GM12878 (cell line): Measurements from ENCODE around the gene COQ7. TPM values are rescaled to one million over a fixed set of nuclear protein-coding genes. Genes with fewer than 3 reads are reported as not detected.
A peak's percentile ranks its signal among the peaks of the same experiment; 100 is the strongest.

ENCODE experiments used
- ATF7 ChIP-seq: fragments of 450-650 bp; IDR thresholded peaks from 2 replicates; pipeline ENCODE4 v1.6.1; 2016; ENCODE audit warnings: low read depth, mild to moderate bottlenecking
- BCL11A ChIP-seq: IDR thresholded peaks from 2 replicates; pipeline ENCODE4 v1.6.1; 2011; ENCODE audit warnings: low read depth, low read length
- BCL3 ChIP-seq: IDR thresholded peaks from 2 replicates; pipeline ENCODE4 v1.6.1; 2011; ENCODE audit warnings: borderline replicate concordance, low read depth, mild to moderate bottlenecking, moderate library complexity, low read length; ENCODE audit not compliant: insufficient read depth, poor library complexity, severe bottlenecking
- EED ChIP-seq: sonication (generic); IDR thresholded peaks from 2 replicates; pipeline ENCODE4 v1.6.1; 2016; ENCODE audit warnings: antibody characterized with exemption, low read depth
- KAT2A ChIP-seq: conservative IDR thresholded peaks from 2 replicates; pipeline ENCODE4 v1.6.1; 2011; ENCODE audit warnings: low read depth, low read length; ENCODE audit not compliant: control insufficient read depth
- KLF5 ChIP-seq: fragments of 450-650 bp; IDR thresholded peaks from 2 replicates; pipeline ENCODE4 v1.6.1; 2014; ENCODE audit warnings: mild to moderate bottlenecking; ENCODE audit not compliant: partially characterized antibody
- MEF2B ChIP-seq: fragments of 450-650 bp; IDR thresholded peaks from 2 replicates; pipeline ENCODE4 v1.6.1; 2018; ENCODE audit warnings: mild to moderate bottlenecking, moderate library complexity; ENCODE audit not compliant: partially characterized antibody, poor library complexity, severe bottlenecking
- MYB ChIP-seq: fragments of 150-350 bp; IDR thresholded peaks from 2 replicates; pipeline ENCODE4 v1.6.1; 2014; ENCODE audit warnings: mild to moderate bottlenecking, low read depth, low read length, borderline replicate concordance
- NBN ChIP-seq: fragments of 450-650 bp; IDR thresholded peaks from 2 replicates; pipeline ENCODE4 v1.6.1; 2016
- PAX5 ChIP-seq: IDR thresholded peaks from 2 replicates; pipeline ENCODE4 v1.6.1; 2011; ENCODE audit warnings: low read depth, low read length, borderline replicate concordance
- RAD21 ChIP-seq: IDR thresholded peaks from 2 replicates; pipeline ENCODE4 v1.6.1; 2011; ENCODE audit warnings: mild to moderate bottlenecking, low read depth, low read length, moderate library complexity; ENCODE audit not compliant: insufficient read depth
- RCOR1 ChIP-seq: conservative IDR thresholded peaks from 2 replicates; pipeline ENCODE4 v1.6.1; 2012; ENCODE audit warnings: low read depth, low read length, improper control_type of control experiment
- SKIL ChIP-seq: fragments of 450-650 bp; IDR thresholded peaks from 2 replicates; pipeline ENCODE4 v1.6.1; 2017; ENCODE audit warnings: mild to moderate bottlenecking, low read depth, inconsistent platforms; ENCODE audit not compliant: poor library complexity, severe bottlenecking
- TCF12 ChIP-seq: IDR thresholded peaks from 2 replicates; pipeline ENCODE4 v1.6.1; 2011; ENCODE audit warnings: low read depth, mild to moderate bottlenecking, low read length
- YBX1 ChIP-seq: fragments of 450-650 bp; IDR thresholded peaks from 2 replicates; pipeline ENCODE4 v1.6.1; 2016; ENCODE audit warnings: antibody characterized with exemption
- YY1 ChIP-seq: IDR thresholded peaks from 2 replicates; pipeline ENCODE4 v1.6.1; 2011; ENCODE audit warnings: low read depth, mild to moderate bottlenecking, low read length
- ZNF384 ChIP-seq: IDR thresholded peaks from 2 replicates; pipeline ENCODE4 v1.6.1; 2012; ENCODE audit warnings: low read depth, mild to moderate bottlenecking, low read length, improper control_type of control experiment, borderline replicate concordance
- ZNF592 ChIP-seq: fragments of 450-650 bp; IDR thresholded peaks from 2 replicates; pipeline ENCODE4 v1.6.1; 2017; ENCODE audit warnings: mild to moderate bottlenecking, moderate library complexity
- ZNF622 ChIP-seq: fragments of 450-650 bp; IDR thresholded peaks from 2 replicates; pipeline ENCODE4 v1.6.1; 2017; ENCODE audit warnings: mild to moderate bottlenecking, inconsistent platforms
- ZZZ3 ChIP-seq: IDR thresholded peaks from 2 replicates; pipeline ENCODE4 v1.6.1; 2011; ENCODE audit warnings: low read depth; ENCODE audit not compliant: control insufficient read depth, insufficient read length
- polyA plus RNA-seq, 11 experiments: library from polyadenylated mRNA; depleted of rRNA in 4 of 11; unstranded in 6 of 11; stranded (reverse) in 5 of 11; fragments of >200 nt; fragmentation: Nextera tagmentation in 4 of 11; fragmentation: Illumina TruSeq in 1 of 11; extraction: Ambion mirVana in 4 of 11; extraction: Trizol in 1 of 11; gene quantifications; 1 replicate in 1 of 11; 2 replicates in 10 of 11; pipeline versions ENCODE4 v1.2.1 to v1.2.3, GENCODE V29; 2011 to 2016; ENCODE audit warnings: inconsistent platforms in 2 of 11, missing spikeins in 2 of 11, low read depth in 1 of 11
- total RNA-seq, 4 experiments: library from RNA; depleted of rRNA in 3 of 4; stranded (reverse); fragments of >200 nt in 3 of 4; fragmentation: Illumina TruSeq in 1 of 4; extraction: Trizol in 1 of 4; gene quantifications; 2 replicates each; pipeline versions ENCODE4 v1.2.1 to v1.2.3, GENCODE V29; 2013 to 2021
- TF ChIP-seq, protein P1 (sequence below): fragments of 450-650 bp; IDR thresholded peaks from 2 replicates; pipeline ENCODE4 v1.6.1; 2017; ENCODE audit warnings: borderline replicate concordance

COQ7 gene
- total and polyA plus RNA-seq, 10 of the 15 experiments (the other 5 are each of a cell fraction or from before 2014, with no cell fraction given), result 3.2 to 21.9 (median 13.0) TPM

DNA sequence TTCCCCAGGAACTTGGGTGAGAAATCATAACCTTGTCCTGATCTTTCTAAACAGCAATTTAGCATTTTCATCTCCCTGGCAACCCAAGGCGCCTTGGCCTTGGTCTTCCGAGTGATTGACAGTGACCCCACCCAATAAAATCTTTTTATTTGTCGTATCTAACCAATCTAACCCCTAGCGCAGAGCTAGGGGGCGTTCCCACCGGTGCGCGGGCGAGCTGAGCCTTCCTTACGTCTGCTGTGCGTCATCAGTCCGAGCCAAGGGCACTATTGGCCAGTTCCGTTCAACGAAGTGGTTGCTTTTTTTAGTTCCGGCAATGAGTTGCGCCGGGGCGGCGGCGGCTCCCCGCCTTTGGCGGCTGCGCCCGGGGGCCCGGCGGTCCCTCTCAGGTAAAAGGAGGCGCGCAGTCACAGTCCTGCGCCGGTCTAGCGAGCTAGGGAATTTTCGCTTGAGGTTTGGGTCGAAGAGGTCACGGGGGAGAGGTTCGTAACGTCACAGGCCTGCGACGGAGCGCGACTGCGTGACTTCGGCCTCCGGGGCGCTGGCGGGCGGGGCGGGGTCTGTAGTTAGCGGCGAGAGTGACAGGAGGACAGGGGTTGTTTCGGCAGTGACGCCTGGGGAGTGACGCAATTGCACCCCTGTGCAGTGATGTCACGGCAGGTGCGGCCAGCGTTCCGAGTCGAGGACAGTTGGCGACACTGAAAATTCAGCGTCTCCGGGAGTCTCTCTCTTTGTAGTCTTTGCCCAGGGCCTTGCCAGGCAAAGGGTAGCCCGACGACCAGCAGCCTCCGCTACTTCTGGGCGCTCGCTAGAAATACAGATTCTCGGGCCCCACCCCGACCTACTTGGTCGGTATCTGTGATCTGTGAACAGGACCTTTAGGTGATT is at the start of gene COQ7 (continued):
- TF ChIP-seq ZNF592, result no peak; the same call in 1 of the 2 replicates
- TF ChIP-seq RAD21, result no peak
- no peak; the same call in 1 of the 2 replicates for TF ChIP-seq YY1
- TF ChIP-seq SKIL, result peak; percentile 86
- peak; percentile 88 for TF ChIP-seq KLF5
- peak; percentile 97 for TF ChIP-seq ATF7
- no peak for TF ChIP-seq RCOR1
- no peak for TF ChIP-seq BCL11A
- peak; percentile 58 for TF ChIP-seq MEF2B
- peak; percentile 81; the same call in 1 of the 2 replicates for TF ChIP-seq PAX5
- TF ChIP-seq BCL3, result no peak
- TF ChIP-seq ZZZ3, result no peak
- no peak for TF ChIP-seq ZNF622
- TF ChIP-seq ZNF384, result peak; percentile 16; the same call in 1 of the 2 replicates
- TF ChIP-seq MYB, result peak; percentile 15; the same call in 1 of the 2 replicates
- TF ChIP-seq YBX1, result no peak
- TF ChIP-seq, protein P1, sequence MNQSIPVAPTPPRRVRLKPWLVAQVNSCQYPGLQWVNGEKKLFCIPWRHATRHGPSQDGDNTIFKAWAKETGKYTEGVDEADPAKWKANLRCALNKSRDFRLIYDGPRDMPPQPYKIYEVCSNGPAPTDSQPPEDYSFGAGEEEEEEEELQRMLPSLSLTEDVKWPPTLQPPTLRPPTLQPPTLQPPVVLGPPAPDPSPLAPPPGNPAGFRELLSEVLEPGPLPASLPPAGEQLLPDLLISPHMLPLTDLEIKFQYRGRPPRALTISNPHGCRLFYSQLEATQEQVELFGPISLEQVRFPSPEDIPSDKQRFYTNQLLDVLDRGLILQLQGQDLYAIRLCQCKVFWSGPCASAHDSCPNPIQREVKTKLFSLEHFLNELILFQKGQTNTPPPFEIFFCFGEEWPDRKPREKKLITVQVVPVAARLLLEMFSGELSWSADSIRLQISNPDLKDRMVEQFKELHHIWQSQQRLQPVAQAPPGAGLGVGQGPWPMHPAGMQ, result no peak
- peak; percentile 47; the same call in 1 of the 2 replicates for TF ChIP-seq TCF12
- peak; percentile 94 for TF ChIP-seq NBN
- no peak for TF ChIP-seq EED
- no peak for TF ChIP-seq KAT2A
